Glomerular visceral epithelial cell (primary cell): Measurements from ENCODE around the gene ZNF524.
A peak's percentile ranks its signal among the peaks of the same experiment; 100 is the strongest.
"Not testable (repeated sequence)": the region's sequence is repeated elsewhere in the genome, so short reads cannot be mapped to it uniquely, and the experiment has no call there.

Experiments used
- DNase-seq: peaks from one replicate; pipeline ENCODE4 v3.0.0-alpha.2; 2016; ENCODE audit errors: extremely low spot score

Gene ZNF524, protein sequence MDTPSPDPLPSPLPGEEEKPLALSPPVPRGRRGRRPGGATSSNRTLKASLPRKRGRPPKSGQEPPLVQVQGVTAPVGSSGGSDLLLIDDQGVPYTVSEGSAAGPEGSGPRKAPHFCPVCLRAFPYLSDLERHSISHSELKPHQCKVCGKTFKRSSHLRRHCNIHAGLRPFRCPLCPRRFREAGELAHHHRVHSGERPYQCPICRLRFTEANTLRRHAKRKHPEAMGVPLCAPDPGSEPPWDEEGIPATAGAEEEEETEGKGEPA

DNA sequence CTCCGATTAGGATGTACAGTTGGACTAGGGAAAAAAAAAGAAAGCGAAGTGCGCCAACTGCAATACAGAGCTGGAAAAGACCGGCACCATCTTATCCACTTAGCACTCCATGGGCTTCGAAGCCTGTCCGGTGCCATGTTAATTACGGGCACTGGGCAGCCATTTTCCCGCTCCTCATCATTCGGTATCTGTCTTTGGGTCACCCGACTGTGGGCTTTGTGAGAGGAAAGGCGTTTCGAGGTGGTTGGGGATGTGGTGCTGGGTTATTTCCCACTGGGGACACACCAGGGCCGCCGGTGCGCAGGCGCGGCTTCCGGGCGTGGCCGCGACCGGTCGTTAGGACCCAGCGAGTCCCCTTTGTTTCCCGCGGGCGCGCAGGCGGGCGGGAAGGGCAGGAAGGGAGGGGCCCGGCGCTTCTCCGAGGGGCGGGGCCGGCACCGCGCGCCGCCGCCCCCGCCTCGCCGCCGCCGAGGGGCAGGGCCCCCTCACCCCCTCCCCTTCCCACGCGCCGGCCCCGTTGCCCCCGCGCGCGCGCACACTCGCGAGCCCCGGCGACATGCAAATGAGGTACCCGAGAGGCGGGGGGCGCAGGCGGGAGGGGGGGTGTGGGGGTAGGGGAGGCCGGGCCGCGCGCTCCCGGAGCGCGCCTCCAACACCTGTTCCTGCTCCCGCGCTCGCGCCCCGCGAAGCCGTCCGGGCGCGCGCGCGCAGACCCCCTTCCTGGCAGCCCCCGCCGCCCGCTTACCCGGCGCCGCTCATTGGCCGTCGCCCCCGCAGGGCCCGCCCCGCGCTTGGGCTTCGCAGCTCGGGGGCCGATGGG lies at the start of gene ZNF524:
TSS of gene ZNF524 (plus strand) at position 447 of the 820 bp plus-strand sequence. CDS start 1,825 bp downstream, outside the sequence.
- DNase-seq = peak; percentile 90

DNA sequence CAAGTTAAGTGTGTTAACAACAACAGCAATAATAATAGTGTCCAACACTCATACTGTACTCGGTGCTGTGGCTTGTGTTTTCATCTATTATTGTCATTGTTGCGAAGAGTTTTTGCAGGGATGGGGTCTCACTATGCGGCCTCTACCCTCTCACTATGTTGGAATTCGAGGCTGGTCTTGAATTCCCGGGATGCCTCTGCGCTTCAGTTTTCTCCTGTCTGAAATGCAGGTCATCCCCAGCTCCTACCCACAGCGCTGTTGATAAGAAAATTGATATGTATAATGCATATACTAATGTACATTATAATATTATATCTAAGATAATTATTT lies 49.8 kb upstream of the ZNF524 start:
- no peak for DNase-seq

DNA sequence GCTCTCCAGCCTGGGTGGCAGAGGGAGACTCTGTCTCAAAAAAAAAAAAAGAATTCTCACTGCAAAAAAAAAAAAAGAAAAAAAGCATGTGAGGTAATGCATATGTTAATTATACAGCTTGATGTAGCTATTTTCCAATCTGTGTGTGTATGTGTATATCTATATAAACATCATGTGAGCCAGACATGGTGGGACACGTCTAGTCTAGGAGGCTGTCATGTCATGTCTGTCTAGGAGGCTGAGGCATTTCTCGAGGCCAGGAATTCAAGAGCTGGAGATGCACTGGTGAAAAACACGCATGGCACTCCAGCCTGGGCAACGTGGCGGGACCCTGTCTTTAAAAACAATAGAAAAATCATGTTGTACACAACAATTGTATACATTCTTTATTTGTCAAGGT lies 47.9 kb upstream of the ZNF524 start:
- DNase-seq = no peak

DNA sequence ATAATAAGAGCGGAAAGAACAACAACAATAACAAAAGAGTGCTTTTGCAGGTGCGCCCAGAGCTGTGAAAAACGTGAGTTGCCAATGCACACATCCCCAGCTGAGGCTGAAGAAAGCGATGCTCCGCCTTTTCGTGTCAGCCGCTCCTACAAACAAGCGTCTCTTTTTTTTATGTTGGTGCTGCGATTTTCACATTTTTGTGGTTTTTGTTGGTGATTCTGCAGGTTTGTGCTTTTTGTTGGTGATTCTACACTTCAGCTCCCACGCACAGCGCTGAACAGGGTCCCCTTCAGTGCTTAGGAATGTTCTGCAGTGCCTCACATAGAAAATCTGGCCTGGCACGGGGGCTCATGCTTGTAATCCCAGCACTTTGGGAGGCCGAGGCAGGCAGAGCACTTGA lies 47.5 kb upstream of the ZNF524 start:
- peak; percentile 45 for DNase-seq

DNA sequence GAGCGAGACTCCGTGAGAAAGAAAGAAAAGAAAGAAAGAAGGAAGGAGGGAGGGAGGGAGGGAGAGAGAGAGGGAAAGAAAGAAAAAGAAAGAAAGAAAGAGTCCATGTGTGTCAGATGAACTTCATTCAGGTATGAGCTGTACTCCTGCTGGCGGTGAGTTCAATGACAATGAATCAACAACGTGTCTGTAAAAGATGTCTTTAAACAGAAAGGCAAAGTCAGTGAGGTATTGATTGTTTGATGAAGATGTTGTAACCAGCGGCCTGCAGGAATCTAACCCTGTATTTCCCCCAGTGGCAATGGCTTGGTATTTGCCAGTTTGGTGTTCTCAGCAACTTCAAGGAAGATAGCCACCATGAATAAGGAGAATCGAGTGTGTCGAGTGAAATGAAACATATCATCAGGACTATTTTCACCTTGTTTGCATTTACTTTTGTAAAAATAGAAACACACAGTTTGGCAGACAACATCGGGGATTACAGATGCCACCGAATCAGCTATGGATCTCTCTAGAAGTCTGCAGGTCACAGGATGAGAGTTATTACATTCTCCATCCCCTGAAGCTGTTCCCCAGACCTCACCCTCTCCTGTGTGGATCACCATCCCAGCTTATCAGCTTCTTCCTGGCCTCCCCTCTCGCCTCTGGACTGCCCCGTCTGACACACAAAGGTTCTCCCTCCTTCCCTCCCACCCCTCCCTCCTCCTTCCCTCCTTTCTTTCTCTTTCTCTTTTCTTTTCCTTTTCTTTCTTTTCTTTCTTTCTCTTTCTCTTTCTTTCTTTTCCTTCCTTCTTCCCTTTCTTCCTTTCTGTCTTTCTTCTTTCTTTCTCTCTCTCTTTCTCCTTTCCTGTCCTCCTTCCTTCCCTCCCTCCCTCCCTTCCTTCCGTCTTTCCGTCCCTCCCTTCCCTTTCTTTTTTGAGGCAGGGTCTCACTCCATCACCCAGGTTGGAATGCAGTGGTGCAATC lies 46.6 kb upstream of the ZNF524 start:
- DNase-seq = no peak

DNA sequence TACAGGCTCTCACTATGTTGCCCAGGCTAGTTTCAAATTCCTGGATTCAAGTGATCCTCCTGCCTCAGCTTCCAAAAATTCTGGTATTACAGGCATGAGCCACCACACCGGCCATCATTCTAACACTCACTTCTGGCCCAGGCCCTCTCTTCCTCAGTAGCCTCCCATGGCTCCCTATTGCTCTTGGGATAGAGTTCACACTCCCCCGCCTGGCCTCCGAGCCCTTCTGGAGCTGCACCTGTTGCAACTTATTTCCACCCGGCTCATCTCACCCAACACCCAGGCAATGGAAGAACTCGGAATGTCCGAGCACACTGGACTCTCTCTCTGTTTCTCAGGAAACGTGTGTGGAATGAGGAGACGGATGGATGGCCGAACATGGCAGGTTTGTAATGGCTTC lies 45.8 kb upstream of the ZNF524 start:
- DNase-seq = no peak

DNA sequence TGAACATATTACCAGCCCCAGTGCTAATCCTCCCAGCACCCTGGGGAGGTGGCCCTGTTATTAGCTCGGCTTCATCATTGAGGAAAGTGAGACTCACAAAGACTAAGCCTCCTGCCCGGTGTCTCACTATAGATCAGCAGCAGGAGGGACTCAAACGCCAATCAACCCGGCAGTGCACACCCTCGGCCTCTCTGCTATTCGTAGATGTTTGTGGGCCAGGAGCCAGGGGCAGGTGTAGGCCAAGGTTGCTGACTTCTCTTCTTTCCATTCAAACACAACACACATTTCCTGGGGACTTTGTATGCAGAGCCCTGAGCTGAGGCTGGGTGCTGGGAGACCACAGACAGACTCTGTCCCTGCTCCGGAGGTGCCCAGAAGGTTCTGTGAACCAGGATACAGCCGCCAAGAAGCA lies 45.3 kb upstream of the ZNF524 start:
- no peak for DNase-seq

DNA sequence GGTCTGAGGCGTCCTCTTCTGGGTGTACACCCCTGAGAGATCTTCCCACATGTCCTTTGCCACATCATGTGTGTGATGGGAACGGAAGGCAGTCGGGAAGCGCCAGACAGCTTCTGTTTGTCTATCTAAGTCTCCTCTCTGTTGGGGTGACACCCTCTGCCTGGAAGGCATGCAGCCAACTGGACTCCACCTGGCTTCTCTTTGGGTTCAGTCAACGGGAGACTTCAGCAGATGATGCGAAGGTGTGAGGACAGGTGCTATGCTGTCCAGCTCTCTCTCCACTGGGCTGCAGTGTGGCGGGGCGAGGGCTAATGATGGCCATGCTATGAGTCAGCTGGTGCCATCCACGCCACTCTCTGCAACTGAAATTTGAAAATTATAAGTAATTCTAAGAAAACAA lies 40.4 kb upstream of the ZNF524 start:
- DNase-seq = no peak

DNA sequence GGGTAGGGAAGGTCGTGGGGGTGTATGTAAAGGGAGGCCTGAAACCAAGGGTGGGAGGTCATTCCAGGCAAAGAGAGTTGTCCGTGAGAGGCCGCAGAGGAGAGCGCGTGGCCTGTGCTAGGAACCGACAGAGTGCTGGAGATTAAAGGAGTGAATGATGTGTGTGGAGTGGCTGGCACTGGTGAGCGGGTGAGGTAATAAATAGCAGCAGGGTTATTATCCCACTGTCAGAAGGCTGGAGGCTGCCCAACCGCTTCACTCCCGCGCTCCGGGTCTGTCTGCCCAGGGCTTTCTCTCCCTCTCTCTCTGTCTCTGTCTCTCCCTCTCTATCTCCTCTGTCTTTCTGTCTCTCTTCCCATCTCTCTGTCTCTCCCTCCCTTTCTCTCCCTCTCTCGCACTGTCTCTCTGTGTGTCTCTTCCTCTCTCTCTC lies 36.8 kb upstream of the ZNF524 start:
- DNase-seq = no peak

DNA sequence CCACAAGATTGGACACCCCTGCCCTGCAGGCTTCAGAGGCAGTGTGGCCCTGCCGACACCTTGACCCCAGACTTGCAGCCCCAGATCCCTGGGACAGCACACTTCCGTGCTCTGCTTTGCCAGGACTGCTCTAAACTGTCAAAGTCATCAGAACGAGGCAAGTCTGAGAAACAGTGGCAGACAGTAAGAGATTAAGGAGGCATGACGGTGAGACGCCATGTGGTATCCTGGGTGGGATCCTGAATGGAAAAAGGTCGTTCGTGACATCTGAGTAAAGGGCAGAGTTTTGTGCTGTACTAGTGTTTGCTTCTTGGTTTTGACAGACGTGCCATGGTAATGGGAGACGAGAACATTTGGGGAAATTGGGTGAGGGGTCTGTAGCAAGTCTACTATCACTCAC lies 33.3 kb upstream of the ZNF524 start:
- no peak for DNase-seq

DNA sequence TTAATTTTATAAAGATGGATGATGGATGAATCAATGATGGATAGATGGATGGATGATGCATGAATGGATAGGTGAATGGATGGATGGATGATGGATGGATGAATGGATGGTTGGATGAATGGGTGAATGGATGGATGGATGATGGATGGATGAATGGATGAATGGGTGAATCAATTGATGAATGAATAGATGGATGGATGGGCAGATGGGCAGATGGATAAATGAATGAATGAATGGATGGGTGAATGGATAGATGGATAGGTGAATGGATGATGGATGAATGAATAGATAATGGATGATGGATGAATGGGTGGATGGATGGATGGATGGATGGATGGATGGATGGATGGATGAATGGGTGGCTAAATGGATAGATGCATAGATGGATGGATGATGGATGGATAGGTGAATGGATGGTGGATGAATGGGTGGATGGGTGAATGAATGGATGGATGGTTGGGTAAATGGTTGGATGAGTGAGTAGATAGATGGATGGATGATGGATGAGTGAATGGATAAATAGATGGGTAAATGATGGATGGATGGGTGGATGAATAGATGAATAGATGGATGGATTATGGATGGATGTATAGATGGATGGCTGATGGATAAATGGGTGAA lies 32.3 kb upstream of the ZNF524 start:
- no peak for DNase-seq

DNA sequence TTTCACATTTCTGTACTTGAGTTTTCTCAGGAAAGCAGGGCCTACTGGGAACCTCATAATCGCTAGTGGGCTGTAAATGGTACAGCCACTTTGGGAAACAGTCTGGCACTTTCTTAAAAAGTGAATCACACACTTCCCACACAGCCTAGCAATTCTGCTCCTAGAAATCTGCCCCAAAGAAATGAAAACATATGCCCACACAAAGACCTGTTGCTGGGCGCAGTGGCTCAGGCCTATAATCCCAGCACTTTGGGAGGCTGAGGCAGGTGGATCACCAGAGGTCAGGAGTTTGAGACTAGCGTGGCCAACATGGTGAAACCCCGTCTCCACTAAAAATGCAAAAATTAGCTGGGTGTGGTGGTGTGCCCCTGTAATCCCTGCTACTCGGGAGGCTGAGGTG lies 30.6 kb upstream of the ZNF524 start:
- not testable (repeated sequence) for DNase-seq

DNA sequence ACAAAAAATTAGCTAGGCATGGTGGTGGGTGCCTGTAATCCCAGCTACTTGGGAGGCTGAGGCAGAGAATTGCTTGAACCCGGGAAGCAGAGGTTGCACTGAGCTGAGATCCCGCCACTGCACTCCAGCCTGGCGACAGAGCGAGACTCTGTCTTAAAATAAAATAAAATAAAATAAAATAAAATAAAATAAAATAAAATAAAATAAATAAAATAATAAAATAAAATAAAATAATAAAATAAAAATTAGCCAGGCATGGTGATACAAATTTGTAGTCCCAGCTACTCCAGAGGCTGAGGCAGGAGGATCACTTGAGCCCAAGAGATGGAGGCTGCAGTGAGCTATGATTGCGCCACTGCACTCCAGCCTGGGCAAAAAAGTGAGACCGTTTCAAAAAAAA lies 26.2 kb upstream of the ZNF524 start:
- DNase-seq = not testable (repeated sequence)

DNA sequence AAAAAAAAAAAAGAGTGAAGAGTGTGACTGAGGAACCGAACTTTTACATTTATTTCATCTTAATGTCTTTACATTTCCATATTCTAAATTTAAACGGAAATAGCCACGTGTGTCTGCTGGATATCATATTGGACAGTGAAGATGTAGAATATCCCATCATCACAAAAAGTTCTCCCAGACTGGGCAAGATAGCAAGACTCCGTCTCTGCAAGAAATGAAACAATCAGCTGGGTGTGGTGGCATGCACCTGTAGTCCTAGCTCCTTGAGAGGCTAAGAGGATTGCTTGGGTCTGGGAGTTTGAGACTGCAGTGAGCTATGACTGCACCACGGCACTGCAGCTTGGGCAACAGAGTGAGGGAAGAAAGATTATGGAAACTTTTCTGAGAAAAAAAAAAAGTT lies 23.3 kb upstream of the ZNF524 start:
- no peak for DNase-seq

DNA sequence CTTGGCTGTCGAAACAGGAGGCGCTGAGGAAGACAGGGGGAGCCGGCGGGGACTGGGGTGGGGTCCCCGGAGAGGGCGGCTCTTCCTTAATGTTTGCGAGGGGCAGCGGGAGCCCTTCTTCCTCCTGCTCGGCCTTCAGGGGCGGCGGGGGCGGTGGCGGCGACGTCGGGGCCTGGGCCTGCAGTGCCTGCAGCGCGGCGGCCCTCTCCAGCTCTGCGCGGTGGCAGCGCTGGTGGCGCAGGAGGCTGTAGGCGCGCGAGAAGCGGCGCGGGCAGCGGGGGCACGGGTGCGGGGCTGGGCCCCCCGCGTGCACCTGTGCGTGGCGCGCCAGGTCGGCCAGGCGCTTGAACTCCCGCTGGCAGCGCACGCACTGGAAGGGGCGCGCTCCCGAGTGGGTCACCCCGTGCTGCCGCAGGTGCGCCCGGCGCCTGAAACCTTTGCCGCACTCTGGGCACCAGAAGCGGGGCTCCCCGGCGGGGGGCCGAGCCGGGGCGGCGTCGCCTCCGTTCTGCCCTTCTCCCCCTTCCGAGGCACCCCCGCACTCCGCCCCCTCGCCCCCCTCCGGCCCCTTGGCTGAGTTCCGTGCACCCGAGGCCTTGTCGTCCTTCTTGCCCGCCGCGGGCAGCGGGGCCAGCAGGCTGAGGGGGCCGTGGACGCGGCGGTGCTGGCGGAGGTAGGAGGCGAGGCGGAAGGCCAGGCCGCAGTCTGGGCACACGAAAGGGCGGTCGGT lies 21.9 kb upstream of the ZNF524 start:
- DNase-seq = no peak

DNA sequence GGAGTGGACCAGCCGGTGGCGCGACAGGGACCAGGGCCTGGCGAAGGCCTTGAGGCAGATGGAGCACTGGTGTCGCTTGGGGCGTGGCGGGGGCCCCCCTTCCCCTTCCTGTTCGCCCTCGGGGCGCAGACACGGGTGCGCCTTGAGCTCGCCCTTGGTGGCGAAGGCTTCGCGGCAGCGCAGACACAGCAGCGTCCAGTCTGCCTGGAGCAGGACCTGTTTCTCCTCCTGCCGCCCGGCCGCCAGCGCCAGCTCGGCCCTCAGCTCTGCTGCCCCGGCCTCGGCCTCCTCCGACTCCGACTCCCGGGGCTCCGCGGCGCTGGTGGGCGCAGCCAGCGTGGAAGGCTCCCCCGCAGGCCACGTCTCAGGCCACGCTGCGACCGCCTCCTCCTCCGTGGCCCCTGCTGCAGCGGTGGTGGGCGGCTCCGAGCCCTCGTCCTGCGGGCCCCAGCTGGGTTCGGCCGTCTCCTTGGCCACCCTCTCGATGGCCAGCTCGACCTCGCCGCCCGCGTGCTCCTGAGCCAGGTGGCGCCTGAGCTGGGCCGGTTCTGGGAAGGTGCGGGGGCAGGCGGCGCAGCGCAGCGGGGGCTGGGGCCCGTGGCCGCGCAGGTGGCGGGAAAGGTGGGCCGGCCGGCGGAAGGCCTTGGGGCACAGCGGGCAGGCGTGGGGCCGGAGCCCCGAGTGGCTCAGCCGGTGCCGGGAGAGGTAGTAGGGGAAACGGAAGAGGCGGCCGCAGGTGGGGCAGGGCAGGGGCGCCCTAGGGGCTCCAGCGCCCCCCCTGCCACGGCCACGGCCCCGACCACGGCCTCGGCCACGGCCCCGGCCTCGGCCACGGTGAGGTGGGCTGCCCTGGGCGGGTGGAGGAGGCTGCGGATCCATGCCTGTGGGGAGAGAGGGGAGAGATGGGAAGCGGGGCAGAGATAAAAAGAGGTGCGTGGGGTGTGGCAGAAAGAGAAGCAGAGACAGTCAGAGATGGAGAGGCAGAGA lies 21.0 kb upstream of the ZNF524 start:
- DNase-seq = no peak

DNA sequence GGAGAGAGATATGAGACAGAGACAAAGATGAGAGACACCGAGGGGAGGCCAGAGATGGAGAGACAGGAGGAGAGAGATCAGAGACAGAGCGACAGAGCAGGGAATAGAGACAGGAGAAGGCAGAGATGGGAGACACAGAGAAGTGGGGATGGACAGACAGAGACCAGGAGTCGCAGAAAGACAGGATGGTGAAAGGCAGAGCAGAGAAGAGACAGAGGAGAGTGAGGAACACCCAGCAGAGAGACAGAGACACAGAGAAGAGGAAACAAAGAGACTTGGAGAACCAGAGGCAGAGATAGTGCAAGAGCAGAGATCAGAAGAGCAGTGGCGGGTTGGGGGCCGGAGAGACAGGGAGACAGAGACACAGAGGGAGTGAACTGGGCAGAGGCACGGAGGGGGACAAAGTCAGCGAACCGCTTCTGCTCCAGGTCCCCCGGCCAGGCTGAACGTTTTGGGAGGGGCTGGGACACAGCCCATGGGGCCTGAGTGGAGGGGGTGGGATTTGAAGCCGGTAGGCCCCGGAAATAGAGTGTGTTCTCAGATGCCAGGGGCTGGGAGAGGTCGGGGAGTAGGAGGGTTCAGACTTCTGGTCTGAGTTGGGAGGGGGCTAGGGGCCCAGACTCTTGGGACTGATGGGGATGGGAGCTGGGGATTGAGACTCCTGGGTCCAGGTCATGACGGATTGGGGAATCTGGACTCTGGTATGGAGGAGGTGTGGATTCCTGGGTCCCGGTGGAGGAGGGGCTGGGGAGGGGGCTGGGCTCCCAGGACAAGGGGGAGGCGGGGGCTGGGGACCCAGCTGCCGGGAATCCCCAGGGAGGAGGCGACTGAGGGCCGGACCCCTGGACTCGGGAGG lies 20.1 kb upstream of the ZNF524 start:
- DNase-seq = peak; percentile 42

DNA sequence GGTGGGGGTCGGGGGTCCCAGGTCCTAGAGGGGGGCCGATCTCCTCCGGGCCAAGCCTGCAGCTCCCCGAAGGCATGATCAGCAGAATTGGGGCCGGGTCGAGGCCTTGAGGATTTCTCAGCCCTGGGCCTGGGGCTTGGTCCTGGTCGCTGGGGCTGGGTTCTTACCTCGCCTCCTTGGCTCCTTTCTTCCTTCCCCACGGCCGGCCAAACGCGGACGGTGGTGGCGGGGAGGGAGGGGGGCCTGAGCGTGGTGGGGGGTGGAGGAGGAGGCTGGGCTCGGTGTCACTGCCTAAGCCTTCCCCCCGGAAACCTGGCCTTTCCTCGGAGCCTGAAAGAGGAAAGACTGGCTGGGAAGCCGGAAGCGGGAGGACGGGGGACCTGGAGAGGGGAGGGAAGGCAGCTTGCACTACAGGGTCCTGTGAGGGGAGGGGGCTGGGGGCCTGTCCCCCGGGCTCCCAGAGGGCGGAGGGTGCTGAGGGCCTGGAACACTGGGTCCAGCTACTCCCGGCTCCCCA lies 19.4 kb upstream of the ZNF524 start, which contains the start of gene ZNF579:
TSS of gene ZNF579 (minus strand) at position 221 of the 517 bp plus-strand sequence. CDS start 1,209 bp downstream, outside the sequence.
- peak; percentile 91 for DNase-seq
